Karpas-422 (cell line): Measurements from ENCODE around the gene SEBOX. TPM values are rescaled to one million over a fixed set of nuclear protein-coding genes. Genes with fewer than 3 reads are reported as not detected.
A peak's percentile ranks its signal among the peaks of the same experiment; 100 is the strongest.

Source experiments
- DNase-seq: peaks from one replicate; pipeline ENCODE4 v3.0.0-alpha.2; 2015
- H2AFZ ChIP-seq: fragments of 200-600 bp; sonication (generic); 2 replicates; pipeline ENCODE4 v1.6.1; 2014; ENCODE audit warnings: antibody characterized with exemption, low read length, mixed read lengths
- H3K27ac ChIP-seq: fragments of 200-600 bp; sonication (generic); 2 replicates; pipeline ENCODE4 v1.5.1; 2014; ENCODE audit warnings: mild to moderate bottlenecking, low read length, moderate library complexity
- H3K27me3 ChIP-seq: fragments of 200-600 bp; sonication (generic); 2 replicates; pipeline ENCODE4 v1.6.1; 2014; ENCODE audit warnings: low read length, mixed read lengths
- H3K36me3 ChIP-seq: fragments of 200-600 bp; sonication (generic); 2 replicates; pipeline ENCODE4 v1.6.1; 2014; ENCODE audit warnings: low read length, mixed read lengths; ENCODE audit not compliant: insufficient read depth
- H3K4me1 ChIP-seq: fragments of 200-600 bp; sonication (generic); 2 replicates; pipeline ENCODE4 v1.6.1; 2014; ENCODE audit warnings: mild to moderate bottlenecking, low read length, mixed read lengths
- H3K4me2 ChIP-seq: fragments of 200-600 bp; sonication (generic); 2 replicates; pipeline ENCODE4 v1.6.1; 2014; ENCODE audit warnings: low read length, low read depth, mild to moderate bottlenecking; ENCODE audit not compliant: poor library complexity, severe bottlenecking
- H3K4me3 ChIP-seq: fragments of 200-600 bp; sonication (generic); 2 replicates; pipeline ENCODE4 v1.5.1; 2014; ENCODE audit warnings: mild to moderate bottlenecking, antibody characterized with exemption, low read length, mixed read lengths
- H3K79me2 ChIP-seq: fragments of 200-600 bp; sonication (generic); 2 replicates; pipeline ENCODE4 v1.6.1; 2014; ENCODE audit warnings: mild to moderate bottlenecking, low read length, mixed read lengths
- H3K9ac ChIP-seq: fragments of 200-600 bp; sonication (generic); 2 replicates; pipeline ENCODE4 v1.6.0; 2014; ENCODE audit warnings: low read length
- H3K9me2 ChIP-seq: fragments of 200-600 bp; sonication (generic), shearing (Covaris generic); replicated peaks from 2 replicates; pipeline ENCODE4 v1.6.0; 2014; ENCODE audit warnings: mild to moderate bottlenecking, low read length, moderate library complexity; ENCODE audit not compliant: insufficient read depth
- H3K9me3 ChIP-seq: fragments of 300-700, 200-600 bp; sonication (generic); 2 replicates; pipeline ENCODE4 v1.6.1; 2014; ENCODE audit warnings: low read length, mixed read lengths
- H4K20me1 ChIP-seq: fragments of 200-600 bp; sonication (generic); 2 replicates; pipeline ENCODE4 v1.6.1; 2014; ENCODE audit warnings: mild to moderate bottlenecking, antibody characterized with exemption, low read length, low read depth; ENCODE audit not compliant: insufficient read depth
- total RNA-seq: library from RNA; depleted of rRNA; stranded (reverse); fragments of >200 nt; shearing (Covaris generic); gene quantifications from 2 replicates; pipeline ENCODE4 v1.2.3, GENCODE V29; 2014; ENCODE audit warnings: low replicate concordance

SEBOX gene
- total RNA-seq, 1 experiment from 2014 or later: not detected

DNA sequence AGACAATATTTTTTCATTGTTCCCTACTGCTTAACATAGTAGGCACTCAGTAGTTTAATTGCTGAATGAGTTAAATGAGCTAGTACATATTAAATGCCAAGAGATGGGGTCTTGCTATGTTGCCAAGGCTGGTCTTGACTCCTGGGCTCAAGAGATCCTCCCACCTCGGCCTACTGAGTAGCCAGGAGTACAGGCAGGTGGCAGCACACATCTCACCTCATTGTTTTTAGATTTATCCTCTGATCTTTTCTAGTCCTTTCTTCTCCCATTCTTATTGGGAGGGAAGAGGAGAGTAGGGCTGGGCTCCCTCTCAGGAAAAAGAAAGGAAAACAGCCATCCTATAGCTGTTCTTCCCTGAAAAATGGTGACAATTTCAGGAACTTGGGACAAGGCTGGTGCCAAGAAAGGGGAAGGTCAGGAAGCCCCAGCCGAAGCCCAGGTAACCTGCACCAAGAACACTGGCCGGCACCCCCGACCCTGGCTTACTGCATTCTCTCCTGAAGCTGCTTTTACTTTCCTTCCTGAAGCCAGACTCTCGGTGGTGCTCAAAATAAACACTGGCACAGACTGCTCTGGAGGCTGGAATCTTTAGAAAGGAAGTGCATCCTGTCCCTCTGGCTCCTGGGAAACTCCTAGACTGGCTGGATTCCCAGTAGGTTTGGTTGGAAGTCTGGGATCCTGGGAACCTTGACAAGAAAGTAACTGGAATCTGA, 26.8 kb downstream of the SEBOX start:
- no peaks in the 10 kb centered on the region for H3K36me3 ChIP-seq
- H3K79me2 ChIP-seq: peaks cover 48% of the 10 kb centered on the region
- H2AFZ ChIP-seq: no peak overlapping the region
- H3K27me3 ChIP-seq: no peaks in the 10 kb centered on the region
- peaks cover 29% of the 10 kb centered on the region for H3K4me1 ChIP-seq
- no peak for DNase-seq
- H3K9me2 ChIP-seq: no peaks in the 10 kb centered on the region
- H3K4me2 ChIP-seq: no peak overlapping the region
- H3K9me3 ChIP-seq: no peaks in the 10 kb centered on the region
- no peak overlapping the region for H3K4me3 ChIP-seq
- H4K20me1 ChIP-seq: no peaks in the 10 kb centered on the region
- H3K9ac ChIP-seq: no peak overlapping the region
- no peak overlapping the region for H3K27ac ChIP-seq

DNA sequence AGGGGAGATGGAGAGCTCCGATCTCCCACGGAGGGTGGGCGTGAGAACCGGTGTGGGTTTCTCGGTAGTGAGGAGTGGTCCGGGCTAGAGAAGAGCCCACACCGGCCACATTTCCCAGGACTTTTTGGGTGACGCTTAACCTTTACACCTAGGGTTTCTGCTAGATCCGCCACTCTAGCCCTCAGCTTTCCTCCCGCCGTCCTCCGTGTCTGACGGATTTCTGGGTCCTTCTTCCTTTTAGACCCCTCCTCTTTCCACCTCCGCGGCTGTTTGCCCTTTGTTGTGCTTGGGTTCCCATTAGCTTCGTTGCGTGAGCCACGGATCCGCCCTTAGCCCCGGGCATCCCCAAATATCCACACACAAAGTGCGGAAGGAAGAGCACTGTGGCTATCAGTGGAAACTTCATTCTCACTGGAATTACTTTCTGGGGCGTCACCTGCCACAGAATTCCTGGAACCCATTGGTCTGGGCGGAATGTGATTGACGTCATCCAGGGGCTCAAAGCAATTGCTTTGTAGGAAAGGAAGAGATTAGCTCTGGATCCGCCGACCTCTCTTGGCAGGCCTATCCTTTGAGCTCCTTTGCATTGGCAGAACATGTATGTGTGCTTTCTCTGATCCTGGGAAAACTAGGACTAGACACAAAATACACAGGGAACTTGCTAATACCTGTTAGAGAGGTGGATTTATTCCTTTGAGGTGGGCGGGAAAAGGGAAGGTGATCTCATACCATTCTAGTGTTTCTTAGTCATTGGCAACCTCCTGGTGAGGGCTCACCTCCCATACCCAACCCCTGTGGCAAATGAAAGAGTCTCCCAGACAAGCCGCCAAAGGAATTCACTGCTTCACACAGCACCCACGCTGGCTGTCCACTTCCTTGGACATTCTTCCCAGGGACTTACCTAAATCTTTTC, 28.8 kb downstream of the SEBOX start:
- H3K36me3 ChIP-seq: no peaks in the 10 kb centered on the region
- no peaks in the 10 kb centered on the region for H3K9me2 ChIP-seq
- no peaks in the 10 kb centered on the region for H3K9me3 ChIP-seq
- no peaks in the 10 kb centered on the region for H4K20me1 ChIP-seq
- H3K9ac ChIP-seq: peak overlapping the region; percentile 91
- H3K4me2 ChIP-seq: peak overlapping the region; percentile 99
- no peak overlapping the region for H3K27ac ChIP-seq
- H3K79me2 ChIP-seq: peaks cover 55% of the 10 kb centered on the region
- DNase-seq: peak; percentile 61
- H3K4me1 ChIP-seq: peaks cover 27% of the 10 kb centered on the region
- H3K4me3 ChIP-seq: peak overlapping the region; percentile 89
- no peaks in the 10 kb centered on the region for H3K27me3 ChIP-seq
- 0 out of 2 replicates have a peak overlapping the region, but pooled peaks have one; percentile 40 for H2AFZ ChIP-seq

DNA sequence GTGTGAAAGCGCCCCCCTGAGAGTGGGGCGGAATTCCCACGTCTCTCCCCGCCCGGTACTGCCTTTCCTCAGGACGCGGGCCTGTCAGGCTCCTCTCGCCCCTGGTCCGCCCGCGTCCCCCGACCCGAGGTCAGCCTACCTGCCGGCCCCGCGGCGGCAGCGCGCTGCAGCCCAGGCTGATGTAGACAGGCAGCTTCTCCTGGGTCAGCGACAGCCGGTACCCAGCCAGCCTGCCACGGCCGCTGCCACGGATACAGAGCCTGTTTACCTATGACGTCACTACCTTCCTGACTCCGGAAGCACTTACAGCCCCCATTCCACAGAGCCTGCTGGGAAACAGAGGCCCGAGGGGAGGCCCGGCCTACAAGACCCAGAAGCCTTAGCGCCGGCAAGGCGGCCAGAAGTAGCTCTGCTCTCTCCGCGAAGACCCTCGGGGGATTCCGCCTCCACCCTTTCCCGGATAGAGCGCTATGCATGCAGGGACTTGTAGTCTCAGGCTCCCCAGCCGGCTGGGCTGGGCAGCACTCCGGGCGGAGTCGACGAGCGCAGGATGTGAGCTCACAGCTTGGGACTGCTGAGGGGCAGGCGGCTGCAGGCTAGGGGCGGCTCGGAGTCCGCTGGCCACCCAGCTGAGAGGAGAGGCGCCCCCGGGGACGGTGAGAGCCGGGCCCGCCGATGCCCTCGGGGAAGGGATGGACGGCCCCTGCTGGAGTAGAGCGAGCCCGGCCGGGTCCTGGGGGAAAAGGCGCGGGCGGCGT, 29.6 kb downstream of the SEBOX start, which contains the start of the genes IFT20 and TNFAIP1:
TSS of gene IFT20 (minus strand) at position 272 of the 758 bp plus-strand sequence. CDS start 3,487 bp downstream, outside the sequence.
TSS of gene TNFAIP1 (plus strand) at position 561 of the 758 bp plus-strand sequence. CDS start 3,761 bp downstream, outside the sequence.
- peak; percentile 100 for DNase-seq
- H3K9ac ChIP-seq: peak within 1 kb of the TSS; percentile 91
- no peaks in the 10 kb centered on the region for H3K36me3 ChIP-seq
- H3K9me3 ChIP-seq: no peaks in the 10 kb centered on the region
- no peaks in the 10 kb centered on the region for H3K27me3 ChIP-seq
- H3K27ac ChIP-seq: no peak within 1 kb of the TSS
- peak within 1 kb of the TSS; percentile 40; the same call in 1 of the 2 replicates for H2AFZ ChIP-seq
- H3K9me2 ChIP-seq: no peaks in the 10 kb centered on the region
- H3K4me1 ChIP-seq: peaks cover 27% of the 10 kb centered on the region
- peak within 1 kb of the TSS; percentile 99 for H3K4me2 ChIP-seq
- peaks cover 55% of the 10 kb centered on the region for H3K79me2 ChIP-seq
- peak within 1 kb of the TSS; percentile 89 for H3K4me3 ChIP-seq
- no peaks in the 10 kb centered on the region for H4K20me1 ChIP-seq

DNA sequence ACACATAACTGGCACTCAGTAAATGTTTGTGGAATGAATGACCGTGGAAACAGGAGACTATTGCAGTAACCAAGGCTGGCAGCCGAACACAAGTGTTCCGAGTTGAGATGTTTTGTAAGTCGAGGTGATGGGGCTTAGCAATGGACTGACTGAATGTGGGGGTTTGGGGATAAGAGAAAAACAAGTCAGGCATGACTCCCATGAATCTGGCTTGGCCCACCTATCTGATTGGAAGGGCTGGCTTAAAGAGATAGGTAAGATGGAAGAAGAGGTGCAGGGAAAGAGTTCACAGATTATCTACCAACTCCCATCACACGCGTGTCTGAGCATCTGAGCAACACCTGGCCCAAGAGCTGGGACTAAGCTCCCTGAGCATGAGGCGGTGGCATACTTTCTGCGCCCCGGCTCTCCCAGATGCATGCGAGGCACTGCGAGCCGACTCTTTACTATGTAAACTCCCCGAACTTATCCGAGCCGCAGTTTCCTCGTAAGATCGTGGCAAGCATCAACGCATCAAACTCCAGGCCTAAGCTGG, 30.3 kb downstream of the SEBOX start:
- no peaks in the 10 kb centered on the region for H3K9me2 ChIP-seq
- no peak overlapping the region for H3K27ac ChIP-seq
- peak overlapping the region; percentile 3; the same call in 1 of the 2 replicates for H2AFZ ChIP-seq
- no peaks in the 10 kb centered on the region for H3K9me3 ChIP-seq
- no peaks in the 10 kb centered on the region for H4K20me1 ChIP-seq
- peaks cover 27% of the 10 kb centered on the region for H3K4me1 ChIP-seq
- peak overlapping the region; percentile 83 for H3K9ac ChIP-seq
- no peaks in the 10 kb centered on the region for H3K36me3 ChIP-seq
- DNase-seq: peak; percentile 60
- H3K79me2 ChIP-seq: peaks cover 55% of the 10 kb centered on the region
- peak overlapping the region; percentile 98 for H3K4me2 ChIP-seq
- H3K4me3 ChIP-seq: peak overlapping the region; percentile 89
- no peaks in the 10 kb centered on the region for H3K27me3 ChIP-seq

DNA sequence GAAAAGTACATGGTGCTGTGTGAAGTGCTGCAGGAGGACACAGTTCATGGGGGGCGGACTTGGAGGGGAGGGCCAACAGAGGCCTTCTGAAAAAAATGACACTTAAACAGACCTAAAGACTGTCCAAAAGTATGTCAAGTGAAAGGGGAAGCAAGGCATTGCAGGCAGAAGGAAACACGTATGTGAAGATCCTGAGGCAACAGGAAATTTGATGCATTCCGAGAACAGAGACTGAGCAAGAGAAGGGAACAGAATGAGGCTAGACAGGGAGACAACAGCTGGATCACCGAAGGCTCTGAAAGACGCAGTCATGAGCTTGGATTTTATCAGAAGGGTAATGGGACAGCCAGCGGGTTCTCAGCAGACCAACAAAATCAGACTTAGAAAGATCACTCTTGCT, 30.8 kb downstream of the SEBOX start:
- no peaks in the 10 kb centered on the region for H3K9me2 ChIP-seq
- peak; percentile 60 for DNase-seq
- H2AFZ ChIP-seq: no peak overlapping the region
- H3K4me3 ChIP-seq: peak overlapping the region; percentile 89
- no peaks in the 10 kb centered on the region for H4K20me1 ChIP-seq
- H3K79me2 ChIP-seq: peaks cover 55% of the 10 kb centered on the region
- peaks cover 27% of the 10 kb centered on the region for H3K4me1 ChIP-seq
- peaks cover 3% of the 10 kb centered on the region for H3K36me3 ChIP-seq
- H3K4me2 ChIP-seq: peak overlapping the region; percentile 98
- no peaks in the 10 kb centered on the region for H3K9me3 ChIP-seq
- no peak overlapping the region for H3K27ac ChIP-seq
- H3K27me3 ChIP-seq: no peaks in the 10 kb centered on the region
- peak overlapping the region; percentile 83 for H3K9ac ChIP-seq

DNA sequence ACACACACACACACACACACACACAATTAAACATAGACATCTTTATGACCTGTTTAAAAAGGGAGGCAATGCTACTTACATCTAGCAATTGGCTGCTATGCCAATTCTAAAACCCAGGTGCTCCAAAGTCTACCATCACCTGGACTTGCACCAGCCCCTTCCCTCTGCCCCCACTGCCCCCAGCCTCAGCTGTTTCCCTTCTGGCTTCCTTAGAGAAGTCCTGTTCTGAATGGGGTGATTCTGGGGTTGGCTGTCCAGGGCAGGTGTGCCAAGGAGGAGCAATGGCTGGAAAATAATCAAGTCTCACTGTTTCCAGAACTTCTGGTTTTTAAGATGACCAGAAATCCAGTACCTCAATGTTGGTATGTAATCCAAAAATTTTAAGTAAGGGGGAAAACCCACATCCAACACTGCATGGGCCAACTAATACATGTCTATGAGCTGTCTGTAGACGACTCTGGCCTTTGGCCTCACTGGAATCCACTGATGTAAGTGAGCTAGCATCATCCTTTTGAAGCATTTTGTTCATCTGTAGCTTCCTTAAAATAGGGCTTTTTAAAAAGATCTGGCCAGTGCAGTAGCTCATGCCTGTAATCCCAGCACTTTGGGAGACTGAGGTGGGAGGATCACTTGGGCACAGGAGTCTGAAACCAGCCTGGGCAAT, 31.8 kb downstream of the SEBOX start:
- no peak overlapping the region for H3K27ac ChIP-seq
- peaks cover 13% of the 10 kb centered on the region for H3K36me3 ChIP-seq
- DNase-seq: no peak
- H3K9me2 ChIP-seq: no peaks in the 10 kb centered on the region
- H2AFZ ChIP-seq: no peak overlapping the region
- H3K4me1 ChIP-seq: peaks cover 27% of the 10 kb centered on the region
- H3K9me3 ChIP-seq: no peaks in the 10 kb centered on the region
- H3K27me3 ChIP-seq: no peaks in the 10 kb centered on the region
- no peak overlapping the region for H3K4me3 ChIP-seq
- H4K20me1 ChIP-seq: no peaks in the 10 kb centered on the region
- peak overlapping the region; percentile 7; the same call in 1 of the 2 replicates for H3K9ac ChIP-seq
- H3K4me2 ChIP-seq: peak overlapping the region; percentile 98
- H3K79me2 ChIP-seq: peaks cover 51% of the 10 kb centered on the region

DNA sequence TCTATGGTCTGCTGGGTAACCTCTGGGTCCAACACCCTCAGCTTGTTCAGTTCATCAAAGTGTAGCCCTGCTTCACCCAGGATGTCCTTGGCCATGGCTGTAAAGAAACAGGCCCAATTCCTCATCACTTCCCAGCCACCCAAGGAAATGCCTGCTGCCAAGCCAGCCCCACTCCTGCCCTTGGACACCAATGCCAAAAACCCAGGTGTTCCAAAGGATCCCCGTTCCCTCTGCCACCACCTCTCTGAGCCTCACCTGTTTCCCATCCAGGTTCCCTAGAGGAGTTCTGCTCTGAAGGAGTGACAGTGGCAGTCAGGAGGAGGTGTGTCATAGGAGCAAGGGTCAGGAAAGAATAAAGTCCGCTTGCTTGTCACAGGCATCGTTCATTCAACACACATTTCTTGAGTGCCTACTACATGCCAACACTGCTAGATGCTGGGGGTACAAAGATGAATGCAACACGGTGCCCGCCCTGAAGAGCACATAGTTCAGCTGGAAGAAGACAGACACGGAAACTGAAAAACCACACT, 33.0 kb downstream of the SEBOX start:
- Histone ChIP-seq H3K4me2 (no peak overlapping the region), H3K9me3 (no peaks in the 10 kb centered on the region), H3K79me2 (peaks cover 43% of the 10 kb centered on the region), H3K4me3 (no peak overlapping the region), H3K27me3 (no peaks in the 10 kb centered on the region), H3K9me2 (no peaks in the 10 kb centered on the region), H2AFZ (no peak overlapping the region), H3K9ac (no peak overlapping the region), H4K20me1 (no peaks in the 10 kb centered on the region), H3K27ac (no peak overlapping the region), H3K4me1 (peaks cover 25% of the 10 kb centered on the region), H3K36me3 (peaks cover 25% of the 10 kb centered on the region)
- no peak for DNase-seq
